Skeletal muscle cell (primary cell): ENCODE results near the gene INTS11.

Experiments
- DNase-seq: peaks from one replicate; pipeline ENCODE4 v3.0.0-alpha.2; 2010; ENCODE audit warnings: low read depth
- H3K4me3 ChIP-seq: 2 replicates; pipeline ENCODE4 v1.5.1; 2011; ENCODE audit warnings: low read depth, mild to moderate bottlenecking, control low read depth, low read length, moderate library complexity

The INTS11 gene

DNA sequence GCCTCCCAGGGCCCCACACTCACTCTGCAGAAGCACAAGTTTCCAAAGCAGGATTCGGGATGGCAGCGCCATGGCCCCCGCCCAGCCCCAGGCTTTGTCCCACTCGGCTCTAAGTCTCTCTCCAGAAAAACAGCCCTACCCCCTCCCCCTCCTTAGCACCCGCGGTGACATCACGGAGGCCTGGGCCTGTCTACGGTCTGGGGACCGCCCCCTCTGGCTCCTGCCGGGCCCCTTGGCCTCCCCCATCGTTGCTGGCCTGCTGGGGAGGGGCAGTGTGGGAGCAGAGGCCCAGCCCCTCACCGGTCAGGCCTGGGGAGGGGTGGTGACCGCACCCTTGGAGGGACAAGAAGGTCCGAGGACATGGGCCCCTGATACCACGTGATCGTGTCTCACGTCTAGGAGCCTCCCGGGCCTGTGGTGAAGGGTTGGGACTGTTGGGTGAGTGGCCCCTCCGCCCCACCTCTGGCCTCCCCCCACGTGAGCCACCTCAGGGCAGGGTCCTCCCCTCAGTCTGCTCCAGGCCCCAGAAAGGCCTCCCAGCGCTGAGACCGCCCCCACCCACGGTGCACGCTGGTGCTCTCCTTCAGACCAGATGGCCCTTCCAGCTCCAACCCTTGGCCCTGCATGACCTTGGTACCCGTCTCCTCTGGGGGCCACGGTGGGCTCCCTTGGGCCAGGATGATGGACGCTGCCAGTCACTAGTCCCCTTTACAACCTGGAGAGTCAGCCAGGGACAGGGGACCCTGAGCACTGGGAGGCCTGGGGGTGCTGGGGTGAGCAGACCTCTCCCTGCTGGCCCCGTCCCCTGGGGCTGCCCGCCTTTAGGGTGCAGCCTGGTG, 34.2 kb upstream of the INTS11 start, which contains the start of gene MXRA8:
MXRA8 (minus strand) TSS at position 123 of the 839 bp plus-strand sequence; CDS start at position 72, 51 bp downstream.
- peak; percentile 41 for DNase-seq
- H3K4me3 ChIP-seq: peak within 1 kb of the TSS; percentile 80

DNA sequence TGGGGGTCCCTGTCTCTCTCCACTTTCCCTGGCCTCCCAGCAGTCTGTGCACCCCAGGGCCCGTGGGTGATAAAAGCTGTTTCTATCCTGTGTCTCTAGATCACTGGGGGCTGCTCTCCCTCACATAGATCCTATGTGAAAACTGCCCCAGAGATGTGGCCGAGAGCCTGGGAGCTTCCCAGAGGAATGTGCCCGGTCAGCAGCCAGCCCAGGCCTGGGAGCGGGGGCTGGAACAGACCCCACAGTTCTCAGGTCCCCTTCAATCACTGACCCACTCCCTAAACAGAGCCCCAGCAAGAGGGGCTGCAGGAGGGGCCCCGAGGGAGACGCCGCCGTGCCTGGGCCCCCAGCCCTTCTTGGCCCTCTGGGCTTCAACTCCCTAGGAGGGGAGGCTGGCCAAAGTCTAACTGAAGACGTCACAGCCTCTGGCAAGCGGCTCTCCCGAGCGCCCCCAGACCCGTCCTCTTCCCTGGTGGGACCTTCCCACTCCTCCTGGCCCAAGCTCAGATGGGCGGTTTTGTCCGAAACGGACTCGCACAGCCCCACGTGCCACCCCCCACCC, 33.5 kb upstream of the INTS11 start:
- H3K4me3 ChIP-seq: peak overlapping the region; percentile 80

DNA sequence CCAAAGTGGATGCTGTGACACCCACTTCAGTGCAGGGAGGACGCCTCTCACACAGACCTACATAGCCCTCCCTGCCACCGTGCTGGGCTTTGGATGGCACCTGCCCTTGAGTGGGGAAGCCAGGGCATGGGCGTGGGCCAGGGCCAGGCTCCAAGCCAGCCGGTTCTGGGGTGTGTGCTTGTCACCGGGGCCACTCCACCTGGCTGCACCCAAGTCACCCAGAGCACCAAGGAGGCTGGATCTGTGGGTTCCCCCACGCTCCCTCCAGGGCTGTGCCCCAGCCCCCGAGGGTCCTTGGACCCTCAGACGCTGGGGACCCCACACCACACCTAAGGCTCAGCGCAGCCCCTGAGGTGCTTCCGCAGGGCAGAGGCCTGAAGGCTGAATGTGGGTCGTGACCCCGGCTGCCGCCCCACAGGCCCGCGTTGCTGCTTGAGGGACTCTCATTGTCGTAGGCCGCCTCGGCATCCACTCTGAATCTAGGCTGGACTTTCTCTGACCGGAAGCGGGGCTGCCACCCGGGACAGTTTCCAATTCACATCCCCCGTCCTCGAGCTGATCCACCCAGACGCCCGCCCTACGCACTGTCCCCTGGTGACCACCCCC, 32.4 kb upstream of the INTS11 start:
- no peak for DNase-seq
- peak overlapping the region; percentile 80 for H3K4me3 ChIP-seq

More for the DNA sequence above, 33.5 kb upstream of the INTS11 start:
- DNase-seq: no peak

DNA sequence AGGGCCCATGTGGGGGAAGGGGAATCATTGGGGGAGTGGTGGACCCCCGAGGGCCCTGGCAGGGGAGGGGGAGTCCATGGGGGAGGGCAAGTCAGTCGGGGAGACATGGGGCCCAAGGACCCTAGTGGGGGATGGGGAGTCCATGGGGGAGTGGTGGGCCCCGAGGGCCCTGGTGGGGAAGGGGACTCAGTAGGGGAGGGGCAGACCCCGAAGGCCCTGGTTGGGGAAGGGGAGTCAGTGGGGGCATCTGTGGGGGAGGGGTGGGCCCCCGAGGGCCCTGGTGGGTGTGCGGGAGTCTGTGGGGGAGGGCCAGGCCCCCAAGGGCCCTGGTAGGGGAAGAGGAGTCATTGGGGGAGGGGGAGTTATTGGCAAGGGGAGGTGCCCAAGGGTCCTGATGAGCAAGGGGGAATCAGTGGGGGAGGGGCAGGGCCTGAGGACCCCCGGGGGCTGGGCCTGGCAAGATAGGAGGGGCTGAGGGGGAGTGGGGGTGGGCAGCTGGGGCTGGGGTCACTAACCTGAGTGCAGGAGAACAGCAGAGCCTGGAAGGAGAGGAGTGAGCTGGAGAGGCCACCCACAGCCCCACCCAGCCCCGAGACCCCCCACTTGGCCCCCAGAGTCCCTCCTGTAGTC, 31.8 kb upstream of the INTS11 start:
- H3K4me3 ChIP-seq: peak overlapping the region; percentile 80
- no peak for DNase-seq

DNA sequence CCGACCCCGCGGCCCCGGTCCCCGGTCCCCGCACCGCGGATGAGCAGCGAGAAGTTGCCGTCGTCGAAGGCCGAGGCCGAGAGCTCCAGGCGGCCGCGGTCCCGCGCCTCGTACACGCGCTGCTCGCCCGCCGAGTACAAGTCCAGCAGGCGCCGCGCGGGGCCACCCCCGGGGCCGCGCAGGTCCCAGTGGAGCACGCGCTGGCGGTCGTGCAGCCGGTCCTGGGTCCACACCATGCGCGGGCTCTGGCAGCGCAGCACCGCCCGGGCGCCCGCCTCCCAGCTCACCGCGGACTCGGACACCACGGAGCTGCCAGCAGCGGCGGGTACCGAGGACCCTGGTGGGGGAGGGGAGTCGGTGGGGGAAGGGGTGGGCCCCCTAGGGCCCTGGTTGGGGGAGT, 31.0 kb upstream of the INTS11 start:
- peak overlapping the region; percentile 80 for H3K4me3 ChIP-seq
- DNase-seq: no peak

DNA sequence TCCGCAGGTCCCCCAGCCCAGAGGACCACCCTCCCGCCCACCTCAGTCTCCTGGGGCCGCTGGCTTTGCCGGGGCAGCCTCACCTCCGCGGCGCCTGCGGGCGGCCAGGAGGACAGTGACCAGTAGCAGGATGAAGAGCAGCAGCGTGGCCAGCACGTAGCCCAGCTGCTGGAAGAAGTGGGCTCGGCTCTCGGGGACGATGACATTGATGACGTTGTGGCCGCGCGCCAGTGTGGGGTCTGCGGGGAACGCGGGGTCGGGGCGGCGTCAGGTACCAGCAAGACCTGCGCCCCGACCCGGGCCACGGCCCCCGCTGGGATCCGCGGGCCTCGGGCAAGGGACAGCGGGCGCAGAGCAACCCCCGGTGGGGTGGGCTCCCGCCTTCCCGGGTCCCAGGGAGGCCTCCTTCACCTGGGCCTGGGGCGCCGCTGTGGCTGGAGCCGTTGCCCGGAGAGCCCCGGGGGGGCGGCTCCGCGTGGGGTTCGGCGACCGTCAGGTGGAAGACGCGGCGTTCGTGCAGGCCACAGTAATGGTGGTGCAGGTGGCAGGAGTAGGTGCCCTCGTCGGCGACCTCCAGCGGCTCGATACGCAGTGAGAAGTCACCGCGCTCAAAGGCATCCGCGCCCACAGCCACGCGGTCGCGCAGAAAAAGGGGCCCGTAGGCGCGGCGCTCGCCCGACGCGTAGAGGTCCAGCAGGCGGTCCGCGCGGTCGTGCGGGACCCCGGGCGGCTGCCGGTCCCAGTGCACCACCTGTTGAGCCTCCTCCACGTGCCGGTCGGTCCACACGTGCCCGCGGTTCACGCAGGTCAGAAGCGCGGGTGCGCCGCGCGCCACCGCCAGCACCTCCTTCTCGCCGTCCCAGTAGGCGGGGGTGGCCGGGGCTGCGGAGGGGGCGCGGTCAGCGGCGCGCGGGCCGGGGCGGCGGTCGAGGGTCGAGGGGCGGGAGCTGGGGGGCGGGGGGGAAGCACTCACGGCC, 30.1 kb upstream of the INTS11 start:
- no peak for DNase-seq
- no peak overlapping the region for H3K4me3 ChIP-seq

DNA sequence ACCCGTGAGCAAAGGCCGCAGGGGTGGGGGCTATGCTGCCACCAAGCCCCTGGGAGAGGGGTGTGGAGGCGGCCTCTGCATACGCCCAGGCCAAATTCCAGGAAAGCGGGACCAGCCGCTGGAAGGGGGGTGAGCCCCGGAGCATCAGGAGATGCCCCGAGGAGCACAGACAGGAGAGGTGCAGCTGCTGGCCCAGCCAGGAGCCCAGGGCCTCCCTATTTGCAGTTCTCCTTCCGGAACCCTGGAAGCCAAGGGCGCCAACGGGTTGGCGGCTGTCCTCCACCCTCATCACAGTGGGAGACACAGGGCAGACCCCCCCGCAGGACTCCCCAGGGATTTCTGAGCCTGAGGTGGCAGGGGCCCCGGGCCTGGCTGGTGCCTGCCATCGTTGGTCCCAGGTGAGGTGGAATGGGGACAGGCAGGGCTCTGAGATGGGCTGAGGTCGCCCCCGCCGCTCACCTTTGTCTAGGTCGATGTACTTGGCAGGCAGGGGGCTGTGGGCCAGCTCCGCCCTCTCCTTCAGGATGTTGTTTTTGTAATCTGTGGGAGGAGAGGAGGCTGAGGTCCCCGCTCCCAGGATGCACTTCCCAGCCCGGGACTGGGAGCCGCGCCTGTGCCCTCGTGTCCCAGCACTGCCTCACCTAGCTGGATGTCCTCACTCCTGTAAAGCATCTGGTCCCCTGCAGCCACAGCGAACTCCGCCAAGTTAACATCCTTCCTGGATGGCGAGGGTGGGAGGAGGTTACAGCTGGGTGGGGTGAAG, 29.1 kb upstream of the INTS11 start:
- no peak overlapping the region for H3K4me3 ChIP-seq
- DNase-seq: no peak

DNA sequence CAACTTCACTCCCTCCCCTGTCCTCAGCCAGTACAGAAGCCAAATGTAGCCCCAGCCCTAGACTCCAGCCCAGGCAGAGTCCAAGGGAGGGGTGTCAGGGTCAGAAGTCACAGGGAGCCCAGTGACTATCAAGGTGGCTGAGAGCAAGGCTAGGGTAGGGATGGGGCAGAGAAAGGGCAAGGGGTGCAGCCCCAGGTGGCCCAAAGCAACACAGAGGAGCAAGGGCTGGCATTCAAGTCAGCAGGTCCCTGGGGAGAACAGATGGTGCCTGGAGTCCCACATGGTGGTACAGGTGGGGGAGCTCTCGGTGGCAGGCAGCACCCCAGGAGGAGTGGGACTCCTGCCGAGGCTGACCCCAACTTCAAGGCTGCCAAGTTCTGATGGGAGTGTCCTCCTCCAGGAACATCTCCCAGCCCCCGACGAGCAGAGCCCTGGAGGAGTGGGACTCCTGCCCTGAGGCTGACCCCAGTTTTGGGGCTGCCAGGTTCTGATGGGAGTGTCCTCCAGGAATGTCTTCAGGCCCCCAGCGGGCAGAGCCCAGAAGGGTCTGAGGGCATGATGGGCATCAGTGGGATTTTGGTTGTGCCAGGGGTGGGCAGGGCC, 28.4 kb upstream of the INTS11 start:
- H3K4me3 ChIP-seq: no peak overlapping the region
- no peak for DNase-seq

DNA sequence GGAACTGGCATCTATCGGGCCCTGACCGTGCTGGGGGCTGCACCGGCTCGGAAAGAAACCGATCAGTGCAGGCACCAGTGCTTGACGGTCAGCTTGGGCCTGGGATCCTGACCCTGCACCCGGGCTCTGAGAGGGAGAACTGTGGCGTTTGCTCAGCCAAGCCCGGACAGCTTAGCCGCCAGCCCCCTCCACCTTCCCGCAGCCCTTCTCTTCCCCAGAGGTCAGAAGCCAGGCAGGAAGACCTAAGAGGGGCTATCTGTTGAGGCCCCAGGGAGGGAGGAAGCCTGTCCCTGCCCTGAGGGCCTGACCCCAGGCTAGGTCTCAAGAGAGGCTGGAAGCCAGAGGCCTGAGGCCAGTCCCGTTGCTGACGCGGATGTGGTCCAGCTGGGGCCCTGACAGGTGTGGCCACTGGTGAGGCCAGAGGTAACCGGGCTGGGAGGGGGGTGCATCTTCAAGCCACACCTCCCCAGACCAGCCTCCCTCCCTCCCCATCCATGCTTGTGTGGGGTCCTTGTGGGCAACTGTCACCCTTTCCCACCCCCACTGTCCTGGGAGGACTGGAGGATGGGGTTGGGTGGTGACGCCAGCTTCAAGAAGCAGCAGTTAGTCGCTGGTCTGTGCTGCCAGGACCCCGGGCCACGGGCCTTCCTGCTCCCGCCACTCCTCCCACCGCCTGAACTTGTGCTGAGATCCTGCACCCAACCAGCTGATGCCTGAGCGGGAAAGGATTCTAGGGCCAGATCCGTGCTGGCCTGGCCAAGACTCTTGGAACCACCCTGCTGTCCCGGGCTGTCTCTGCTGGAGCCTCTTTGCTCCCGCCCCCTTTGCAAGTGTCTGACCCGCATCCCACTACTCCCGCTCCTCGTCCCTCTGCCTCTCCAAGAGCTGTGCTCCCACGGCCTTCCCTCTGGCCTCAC, 27.3 kb upstream of the INTS11 start:
- no peak for DNase-seq
- H3K4me3 ChIP-seq: peak overlapping the region; percentile 7

DNA sequence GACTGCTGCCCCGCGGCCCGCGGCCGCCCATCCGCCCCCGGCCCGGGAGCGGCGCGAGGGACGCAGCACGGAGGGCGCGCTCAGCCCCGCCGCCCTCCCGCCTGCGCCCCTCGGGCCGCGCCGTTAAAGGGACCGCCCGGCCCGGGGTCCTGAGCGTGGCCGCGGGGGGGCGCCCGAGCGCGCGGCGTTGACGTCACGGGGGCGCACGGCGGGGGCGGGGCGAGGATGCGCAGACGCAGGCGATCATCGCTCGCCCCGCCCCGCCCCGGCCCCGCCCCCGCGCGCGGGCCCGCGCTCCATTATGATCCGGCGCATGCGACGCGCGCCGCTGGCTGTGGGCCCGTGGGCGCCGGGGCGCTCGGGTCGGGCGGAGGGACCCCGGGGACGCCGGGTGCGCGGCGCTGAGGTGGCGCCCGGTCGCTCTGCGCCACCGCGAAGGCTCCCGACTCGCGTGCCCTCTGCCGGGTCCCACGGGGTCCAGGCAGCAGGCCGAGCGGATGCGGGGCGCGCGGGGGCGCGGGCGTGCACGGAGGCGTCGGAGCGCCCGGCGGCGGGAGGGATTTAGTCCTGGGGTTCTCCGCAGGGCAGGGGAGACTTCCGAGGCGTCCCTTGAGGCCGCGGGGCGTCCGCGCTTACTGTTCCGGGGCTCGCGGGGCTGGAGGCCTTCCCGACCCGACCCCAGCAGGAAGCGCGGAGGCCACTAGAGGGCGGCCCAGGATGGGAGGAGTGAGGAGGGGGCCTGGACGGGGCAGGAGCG, 25.0 kb upstream of the INTS11 start, which contains the start of gene DVL1:
DVL1 (minus strand) TSS at position 163 of the 757 bp plus-strand sequence. CDS start 353 bp downstream, outside the sequence.
- H3K4me3 ChIP-seq: peak within 1 kb of the TSS; percentile 72
- DNase-seq: no peak

DNA sequence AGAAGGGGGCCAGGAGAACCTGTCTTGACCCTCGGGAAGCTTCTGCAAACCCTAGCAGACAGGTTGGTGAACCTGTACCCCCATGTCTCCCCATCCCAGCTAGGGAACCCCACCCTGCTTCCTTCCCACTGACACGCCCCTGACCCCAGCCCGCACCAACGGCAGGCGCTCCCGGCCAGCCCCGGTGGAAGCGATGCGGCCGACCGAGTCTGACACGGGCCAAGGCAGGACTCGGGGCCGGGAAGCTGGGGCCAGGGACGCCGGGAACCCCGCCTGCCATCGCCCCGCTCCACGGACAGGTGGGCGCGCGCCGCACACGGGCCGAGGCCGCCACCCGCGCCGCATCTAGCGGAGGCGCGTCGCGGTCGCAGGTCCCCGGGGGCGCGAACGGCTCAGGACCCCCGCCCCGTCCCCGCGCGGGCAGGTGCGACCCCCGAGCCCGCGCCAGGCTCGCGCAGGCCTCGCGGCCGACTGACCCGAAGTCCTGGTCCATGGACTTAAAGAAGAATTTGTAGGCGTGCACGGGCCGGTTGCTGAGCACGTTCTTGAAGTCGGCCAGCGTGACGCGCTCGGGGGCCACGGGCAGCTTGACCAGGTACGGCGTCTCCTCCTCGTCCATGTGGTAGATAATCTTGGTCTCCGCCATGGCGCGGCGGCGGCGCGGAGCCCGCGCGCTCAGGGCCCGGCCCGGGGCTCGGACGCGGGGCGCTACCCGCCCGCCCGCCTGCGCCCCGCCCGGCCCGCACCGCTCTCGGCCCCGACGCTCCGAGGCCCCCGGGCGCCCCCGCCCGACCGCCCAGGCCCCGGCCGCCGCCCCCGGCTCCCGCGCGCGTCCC, 24.2 kb upstream of the INTS11 start:
- no peak for DNase-seq
- peak overlapping the region; percentile 72 for H3K4me3 ChIP-seq

DNA sequence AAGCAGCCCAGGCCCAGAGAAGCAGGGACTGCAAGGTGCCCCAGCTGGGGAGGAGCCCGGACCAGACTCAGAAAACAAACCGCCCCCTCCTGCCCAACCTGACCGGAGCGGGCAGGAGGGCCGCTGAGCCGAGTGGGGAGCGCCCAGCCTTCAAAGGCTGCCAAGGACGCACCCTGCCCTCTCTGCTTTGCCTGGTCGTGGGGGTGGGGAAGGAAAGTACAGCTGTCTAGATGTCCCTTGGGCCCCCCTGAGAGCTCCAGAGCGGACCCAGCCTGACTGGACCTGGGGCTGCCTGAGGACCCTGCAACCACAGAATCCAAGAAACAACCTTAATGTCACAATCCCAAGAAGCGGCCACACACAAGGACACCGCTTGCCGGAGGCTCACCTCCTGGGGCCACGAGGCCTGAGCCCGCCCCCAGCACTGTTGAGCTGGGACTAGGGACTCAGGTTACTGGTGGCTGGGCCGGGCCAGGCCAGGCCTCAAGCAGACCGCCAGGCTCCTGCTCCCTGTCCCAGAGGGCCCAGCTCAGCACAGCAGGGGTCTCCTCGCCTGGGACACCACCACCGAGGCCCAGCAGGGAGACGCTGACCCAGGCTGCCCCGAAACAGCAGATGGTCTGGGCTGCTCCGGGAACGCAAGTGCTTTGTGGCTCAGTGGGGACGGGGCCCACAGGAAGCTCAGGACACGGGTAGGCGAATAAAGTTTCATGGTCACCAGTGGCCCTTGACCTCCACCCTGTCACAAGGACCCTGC, 23.4 kb upstream of the INTS11 start:
- DNase-seq: no peak
- peak overlapping the region; percentile 72 for H3K4me3 ChIP-seq

DNA sequence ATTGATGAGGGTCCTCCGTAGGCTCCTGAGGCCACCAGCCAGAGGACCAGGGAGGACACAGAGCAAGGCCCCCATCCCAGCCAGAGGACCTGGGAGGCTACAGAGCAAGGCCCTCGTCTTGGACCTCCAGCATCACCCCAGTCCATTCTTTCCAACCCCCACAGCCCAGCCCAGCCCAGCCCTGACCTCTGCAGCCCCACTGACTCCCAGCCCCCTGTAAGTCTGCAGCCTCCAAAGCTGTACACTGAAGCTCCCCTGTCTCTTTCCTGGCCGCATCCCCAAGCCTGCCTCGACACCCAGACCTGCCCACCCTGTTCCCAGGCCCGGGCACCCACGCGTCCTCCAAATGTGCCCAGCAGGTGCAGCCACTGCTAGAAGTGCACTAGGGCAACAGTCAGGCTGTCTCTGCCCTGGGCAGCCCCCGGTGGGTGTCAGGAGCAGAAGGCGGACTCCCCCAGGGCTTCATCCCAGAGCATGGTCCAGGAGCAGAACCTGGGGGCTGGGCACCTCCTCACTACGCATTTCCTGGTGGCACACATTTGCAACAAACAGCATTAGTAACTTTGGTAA, 22.7 kb upstream of the INTS11 start:
- H3K4me3 ChIP-seq: peak overlapping the region; percentile 72
- DNase-seq: no peak

DNA sequence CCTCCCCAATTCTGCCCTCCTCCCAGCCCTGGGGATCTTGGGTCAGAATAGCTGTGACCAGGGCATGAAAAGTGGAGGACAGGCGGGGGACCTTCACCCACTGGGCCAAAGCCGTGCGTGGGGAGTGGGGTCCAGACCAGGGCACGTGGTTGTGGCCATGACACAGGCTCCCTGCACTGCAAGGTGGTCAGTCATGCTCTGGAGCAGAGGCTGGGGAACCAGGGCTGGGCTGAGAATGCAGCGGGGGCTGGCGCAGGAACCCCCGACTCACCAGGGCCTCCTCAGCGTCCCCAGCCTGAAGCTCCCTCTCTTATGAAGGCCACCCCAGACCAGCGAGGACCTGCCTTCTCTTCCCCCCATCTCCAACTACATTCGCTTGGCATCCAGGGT, 22.0 kb upstream of the INTS11 start:
- H3K4me3 ChIP-seq: no peak overlapping the region
- DNase-seq: no peak
